Measurements from ENCODE around the gene KIF18A. TPM values are rescaled to one million over a fixed set of nuclear protein-coding genes. Genes with fewer than 3 reads are reported as not detected.

The KIF18A gene
- total and polyA plus RNA-seq, 2 of the 13 experiments (the other 11 are each of a cell fraction or from before 2014, with no cell fraction given), result 3.4 to 14.4 TPM

- H3K4me2 ChIP-seq (ENCODE audit: low read depth, low read length), result no peak overlapping the region
- H3K36me3 ChIP-seq (replicated peaks in 1 of 2; ENCODE audit: control insufficient read depth in 1 of 2, insufficient read depth in 2 of 2, low read length in 2 of 2), result peaks cover 0 to 4% of the 10 kb centered on the region in 2 experiments; a peak in 1 of 5 replicates
- TF ChIP-seq ZNF670 (CRISPR knock-in tag; IDR thresholded peaks at IDR 0.05; ENCODE audit: borderline replicate concordance) (no peak), KLF11 (CRISPR knock-in tag; IDR thresholded peaks at IDR 0.05) (no peak), FOXA3 (CRISPR knock-in tag; IDR thresholded peaks at IDR 0.05) (no peak), DMTF1 (CRISPR knock-in tag; IDR thresholded peaks at IDR 0.05) (no peak)
- DNase-seq (ENCODE audit: low spot score) (peak; percentile 10), FAIRE-seq (no peak), ATAC-seq (no peak)
- H3K79me2 ChIP-seq (ENCODE audit: insufficient read depth, low read length), result no peaks in the 10 kb centered on the region
- in situ Hi-C loops (cut with HindIII; ENCODE audit: extremely low pct_ligation_motif_present, low pct_unique_long_range_greater_than_20kb), result no loop called here
- H3K4me3 ChIP-seq (replicated peaks in 1 of 3; ENCODE audit: insufficient read depth in 1 of 3, low read depth in 2 of 3, low read length in 3 of 3), result no peak overlapping the region
- H2AFZ ChIP-seq (ENCODE audit: low read length), result no peak overlapping the region
- no peak overlapping the region for H3K27ac ChIP-seq (ENCODE audit: extremely low read length, insufficient read depth, low read length)
- 84% methylated on average over 3 of the region's 3 CpGs for WGBS (ENCODE audit: low lambda C conversion rate)
- no peaks in the 10 kb centered on the region for H3K4me1 ChIP-seq (ENCODE audit: insufficient read depth, low read length)
- H3K9me3 ChIP-seq (ENCODE audit: low read length), result no peaks in the 10 kb centered on the region
- H3K27me3 ChIP-seq (ENCODE audit: control insufficient read depth in 1 of 2, insufficient read depth in 2 of 2, low read length in 2 of 2), result no peaks in the 10 kb centered on the region
- ChIA-PET CTCF (ENCODE audit: low intra/inter-chr PET ratio, low total read pairs) (no interaction called here), POLR2A (no interaction called here)
- BruUV-seq (replicated peaks), result no TSS peak
- H3K9ac ChIP-seq (ENCODE audit: insufficient read depth, low read depth, low read length), result no peak overlapping the region
- no peaks in the 10 kb centered on the region for H4K20me1 ChIP-seq (ENCODE audit: insufficient read depth, low read length)
- intact Hi-C loops (cut with micrococcal nuclease; ENCODE audit: unreplicated experiment), result no loop called here
Measured at GRCh38 chr11:28123151-28123581, 15.2 kb upstream of the KIF18A start.

GRCh38 chr11:28117712-28118111, 9.8 kb upstream of the KIF18A start:
- BruUV-seq (replicated peaks), result no TSS peak
- POLR2A ChIA-PET, result no interaction called here
- Histone ChIP-seq H3K36me3 (replicated peaks in 1 of 2; ENCODE audit: control insufficient read depth in 1 of 2, insufficient read depth in 2 of 2, low read length in 2 of 2) (peaks cover 0 to 7% of the 10 kb centered on the region in 2 experiments; a peak in 3 of 5 replicates), H2AFZ (ENCODE audit: low read length) (no peak overlapping the region), H3K27me3 (ENCODE audit: control insufficient read depth in 1 of 2, insufficient read depth in 2 of 2, low read length in 2 of 2) (no peaks in the 10 kb centered on the region), H3K79me2 (ENCODE audit: insufficient read depth, low read length) (peaks cover 10% of the 10 kb centered on the region), H3K4me3 (replicated peaks in 1 of 3; ENCODE audit: insufficient read depth in 1 of 3, low read depth in 2 of 3, low read length in 3 of 3) (no peak overlapping the region), H3K4me2 (ENCODE audit: low read depth, low read length) (no peak overlapping the region), H3K27ac (ENCODE audit: extremely low read length, insufficient read depth, low read length) (no peak overlapping the region), H3K4me1 (ENCODE audit: insufficient read depth, low read length) (no peaks in the 10 kb centered on the region), H3K9me3 (ENCODE audit: low read length) (no peaks in the 10 kb centered on the region), H3K9ac (ENCODE audit: insufficient read depth, low read depth, low read length) (no peak overlapping the region), H4K20me1 (ENCODE audit: insufficient read depth, low read length) (no peaks in the 10 kb centered on the region)
- ATAC-seq, result no peak
- intact Hi-C loops (cut with micrococcal nuclease; ENCODE audit: unreplicated experiment), result no loop called here
- CTCF ChIA-PET (ENCODE audit: low intra/inter-chr PET ratio, low total read pairs), result no interaction called here
- TF ChIP-seq HBP1 (CRISPR knock-in tag; IDR thresholded peaks at IDR 0.05; ENCODE audit: low read depth), result no peak
- TF ChIP-seq ATF3 (CRISPR knock-in tag; IDR thresholded peaks at IDR 0.05), result no peak
- TF ChIP-seq ZFP37 (CRISPR knock-in tag; IDR thresholded peaks at IDR 0.05; ENCODE audit: borderline replicate concordance), result no peak
- TF ChIP-seq ZNF280B (CRISPR knock-in tag; IDR thresholded peaks at IDR 0.05; ENCODE audit: borderline replicate concordance), result no peak
- DNase-seq (ENCODE audit: low spot score), result no peak
- no peak for FAIRE-seq
- 98% methylated on average over 4 of the region's 4 CpGs for WGBS (ENCODE audit: low lambda C conversion rate)
- in situ Hi-C loops (cut with HindIII; ENCODE audit: extremely low pct_ligation_motif_present, low pct_unique_long_range_greater_than_20kb), result no loop called here
